Measurements from ENCODE around the gene CIT.

DNA sequence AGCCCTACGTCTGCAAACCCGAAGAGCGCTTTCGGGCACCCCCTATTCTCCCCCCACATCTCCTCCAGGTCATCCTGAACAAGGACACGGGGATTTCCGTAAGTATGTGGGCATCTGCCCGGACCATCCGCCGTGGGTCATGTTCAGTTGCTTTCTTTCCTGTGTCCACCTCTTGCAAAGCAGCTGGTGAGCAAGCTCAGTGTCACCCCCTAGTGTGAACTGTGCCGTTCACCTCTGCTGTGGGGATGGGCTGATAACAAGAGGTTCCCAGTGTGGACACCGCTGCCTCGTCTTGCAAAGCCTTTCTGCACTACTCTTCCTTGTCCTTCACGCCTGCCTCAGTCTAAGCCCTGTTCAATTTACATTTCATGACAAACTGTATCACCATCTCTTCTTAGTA, 200.5 kb downstream of the CIT start:
- TF ChIP-seq, protein P1, sequence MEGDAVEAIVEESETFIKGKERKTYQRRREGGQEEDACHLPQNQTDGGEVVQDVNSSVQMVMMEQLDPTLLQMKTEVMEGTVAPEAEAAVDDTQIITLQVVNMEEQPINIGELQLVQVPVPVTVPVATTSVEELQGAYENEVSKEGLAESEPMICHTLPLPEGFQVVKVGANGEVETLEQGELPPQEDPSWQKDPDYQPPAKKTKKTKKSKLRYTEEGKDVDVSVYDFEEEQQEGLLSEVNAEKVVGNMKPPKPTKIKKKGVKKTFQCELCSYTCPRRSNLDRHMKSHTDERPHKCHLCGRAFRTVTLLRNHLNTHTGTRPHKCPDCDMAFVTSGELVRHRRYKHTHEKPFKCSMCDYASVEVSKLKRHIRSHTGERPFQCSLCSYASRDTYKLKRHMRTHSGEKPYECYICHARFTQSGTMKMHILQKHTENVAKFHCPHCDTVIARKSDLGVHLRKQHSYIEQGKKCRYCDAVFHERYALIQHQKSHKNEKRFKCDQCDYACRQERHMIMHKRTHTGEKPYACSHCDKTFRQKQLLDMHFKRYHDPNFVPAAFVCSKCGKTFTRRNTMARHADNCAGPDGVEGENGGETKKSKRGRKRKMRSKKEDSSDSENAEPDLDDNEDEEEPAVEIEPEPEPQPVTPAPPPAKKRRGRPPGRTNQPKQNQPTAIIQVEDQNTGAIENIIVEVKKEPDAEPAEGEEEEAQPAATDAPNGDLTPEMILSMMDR (IDR thresholded peaks at IDR 0.05; ENCODE audit: low read depth, low read length, missing input control): no peak
- TF ChIP-seq, protein P2, sequence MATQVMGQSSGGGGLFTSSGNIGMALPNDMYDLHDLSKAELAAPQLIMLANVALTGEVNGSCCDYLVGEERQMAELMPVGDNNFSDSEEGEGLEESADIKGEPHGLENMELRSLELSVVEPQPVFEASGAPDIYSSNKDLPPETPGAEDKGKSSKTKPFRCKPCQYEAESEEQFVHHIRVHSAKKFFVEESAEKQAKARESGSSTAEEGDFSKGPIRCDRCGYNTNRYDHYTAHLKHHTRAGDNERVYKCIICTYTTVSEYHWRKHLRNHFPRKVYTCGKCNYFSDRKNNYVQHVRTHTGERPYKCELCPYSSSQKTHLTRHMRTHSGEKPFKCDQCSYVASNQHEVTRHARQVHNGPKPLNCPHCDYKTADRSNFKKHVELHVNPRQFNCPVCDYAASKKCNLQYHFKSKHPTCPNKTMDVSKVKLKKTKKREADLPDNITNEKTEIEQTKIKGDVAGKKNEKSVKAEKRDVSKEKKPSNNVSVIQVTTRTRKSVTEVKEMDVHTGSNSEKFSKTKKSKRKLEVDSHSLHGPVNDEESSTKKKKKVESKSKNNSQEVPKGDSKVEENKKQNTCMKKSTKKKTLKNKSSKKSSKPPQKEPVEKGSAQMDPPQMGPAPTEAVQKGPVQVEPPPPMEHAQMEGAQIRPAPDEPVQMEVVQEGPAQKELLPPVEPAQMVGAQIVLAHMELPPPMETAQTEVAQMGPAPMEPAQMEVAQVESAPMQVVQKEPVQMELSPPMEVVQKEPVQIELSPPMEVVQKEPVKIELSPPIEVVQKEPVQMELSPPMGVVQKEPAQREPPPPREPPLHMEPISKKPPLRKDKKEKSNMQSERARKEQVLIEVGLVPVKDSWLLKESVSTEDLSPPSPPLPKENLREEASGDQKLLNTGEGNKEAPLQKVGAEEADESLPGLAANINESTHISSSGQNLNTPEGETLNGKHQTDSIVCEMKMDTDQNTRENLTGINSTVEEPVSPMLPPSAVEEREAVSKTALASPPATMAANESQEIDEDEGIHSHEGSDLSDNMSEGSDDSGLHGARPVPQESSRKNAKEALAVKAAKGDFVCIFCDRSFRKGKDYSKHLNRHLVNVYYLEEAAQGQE (IDR thresholded peaks at IDR 0.05): no peak
- no peak for TF ChIP-seq SP1 (IDR thresholded peaks at IDR 0.05)
- TF ChIP-seq, protein P3, sequence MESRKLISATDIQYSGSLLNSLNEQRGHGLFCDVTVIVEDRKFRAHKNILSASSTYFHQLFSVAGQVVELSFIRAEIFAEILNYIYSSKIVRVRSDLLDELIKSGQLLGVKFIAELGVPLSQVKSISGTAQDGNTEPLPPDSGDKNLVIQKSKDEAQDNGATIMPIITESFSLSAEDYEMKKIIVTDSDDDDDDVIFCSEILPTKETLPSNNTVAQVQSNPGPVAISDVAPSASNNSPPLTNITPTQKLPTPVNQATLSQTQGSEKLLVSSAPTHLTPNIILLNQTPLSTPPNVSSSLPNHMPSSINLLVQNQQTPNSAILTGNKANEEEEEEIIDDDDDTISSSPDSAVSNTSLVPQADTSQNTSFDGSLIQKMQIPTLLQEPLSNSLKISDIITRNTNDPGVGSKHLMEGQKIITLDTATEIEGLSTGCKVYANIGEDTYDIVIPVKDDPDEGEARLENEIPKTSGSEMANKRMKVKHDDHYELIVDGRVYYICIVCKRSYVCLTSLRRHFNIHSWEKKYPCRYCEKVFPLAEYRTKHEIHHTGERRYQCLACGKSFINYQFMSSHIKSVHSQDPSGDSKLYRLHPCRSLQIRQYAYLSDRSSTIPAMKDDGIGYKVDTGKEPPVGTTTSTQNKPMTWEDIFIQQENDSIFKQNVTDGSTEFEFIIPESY (IDR thresholded peaks at IDR 0.05): no peak
- TF ChIP-seq NR2F2 (IDR thresholded peaks at IDR 0.05): no peak
- no peak for TF ChIP-seq JUND (IDR thresholded peaks at IDR 0.05)
- no peak for TF ChIP-seq RAD21 (IDR thresholded peaks at IDR 0.05)
